Kidney (tissue), 14 donors: Measurements from ENCODE around the gene KDM4D. TPM values are rescaled to one million over a fixed set of nuclear protein-coding genes. Genes with fewer than 3 reads are reported as not detected.
"Not testable (repeated sequence)": the region's sequence is repeated elsewhere in the genome, so short reads cannot be mapped to it uniquely, and the experiment has no call there.

Source experiments
- DNase-seq, 5 donors: peaks; one replicate each; pipeline ENCODE4 v3.0.0-alpha.2; 2013 to 2020
- FAIRE-seq: peaks from 2 replicates; lab custom pipeline; 2012; peaks lifted over from hg19 to GRCh38; lab: Jason Lieb, UNC
- H3K27ac ChIP-seq, 2 donors: one replicate each; pipeline ENCODE4 v1.7.0; 2013; ENCODE audit warnings: low read depth in 2 of 2, low read length in 2 of 2, inconsistent platforms in 1 of 2
- H3K27me3 ChIP-seq: one replicate; pipeline ENCODE4 v1.7.1; 2013; ENCODE audit warnings: low read length, inconsistent platforms; ENCODE audit not compliant: control insufficient read depth, insufficient read depth
- H3K36me3 ChIP-seq, 3 donors: one replicate each; pipeline versions ENCODE4 v1.7.0 to v1.7.1; 2013; ENCODE audit warnings: low read length in 3 of 3, control low read depth in 1 of 3, inconsistent platforms in 1 of 3; ENCODE audit not compliant: insufficient read depth in 3 of 3, control insufficient read depth in 2 of 3
- H3K4me1 ChIP-seq, 3 donors: one replicate each; pipeline versions ENCODE4 v1.7.0 to v1.7.1; 2013; ENCODE audit warnings: low read length in 3 of 3, inconsistent platforms in 1 of 3, low read depth in 1 of 3; ENCODE audit not compliant: control insufficient read depth in 2 of 3, insufficient read depth in 2 of 3
- H3K4me3 ChIP-seq, 3 donors: one replicate each; pipeline versions ENCODE4 v1.7.0 to v1.8.1; 2013; ENCODE audit warnings: low read length in 3 of 3, control low read depth in 1 of 3, inconsistent platforms in 1 of 3
- H3K9ac ChIP-seq, 3 donors: one replicate each; pipeline versions ENCODE4 v1.7.0 to v1.7.1; 2013; ENCODE audit warnings: low read length in 3 of 3, control low read depth in 1 of 3, inconsistent platforms in 1 of 3
- H3K9me3 ChIP-seq, 3 donors: one replicate each; pipeline versions ENCODE4 v1.7.0 to v1.7.1; 2013; ENCODE audit warnings: low read length in 3 of 3, control low read depth in 1 of 3, inconsistent platforms in 1 of 3; ENCODE audit not compliant: control insufficient read depth in 2 of 3, insufficient read depth in 1 of 3
- intact Hi-C: fragments of 100-400 bp; cut with DNase I; formaldehyde crosslinking; loops from one replicate; pipeline ENCODE4 v1.11.1; 2022
- polyA plus RNA-seq: library from polyadenylated mRNA; stranded (reverse); fragments of 350-450 nt; fragmentation: Illumina TruSeq; extraction: RNeasy Lipid Tissue Mini Kit (QIAGEN cat#74804); gene quantifications from one replicate; pipeline ENCODE4 v1.2.3, GENCODE V29; 2014; ENCODE audit warnings: low read depth, low replicate concordance; ENCODE audit not compliant: insufficient read depth
- total RNA-seq: library from RNA; stranded (reverse); fragmentation: NEBNext Ultra II Directional; extraction: Animal tissue kit (Norgen Biotek cat#: 25700); gene quantifications from one replicate; pipeline ENCODE4 v1.2.1, GENCODE V29; 2021
- TF ChIP-seq, protein P1 (sequence below): IDR thresholded peaks from 3 replicates; pipeline ENCODE4 v1.5.1; 2012; ENCODE audit warnings: mild to moderate bottlenecking, moderate library complexity, borderline replicate concordance; ENCODE audit not compliant: insufficient read depth; ENCODE audit errors: extremely low read depth
- donor health status: control.
- donor health status: control.
- donor health status: control.
- donor health status: control.
- donor health status: control.
- donor health status: DM: yes; HTN: yes; CAD: no.
- donor health status: Normal renal cell carcinoma (clear cell type).

Gene KDM4D
- total and polyA plus RNA-seq, 2 donors from 2014 or later, result 0.54 to 0.94 TPM

DNA sequence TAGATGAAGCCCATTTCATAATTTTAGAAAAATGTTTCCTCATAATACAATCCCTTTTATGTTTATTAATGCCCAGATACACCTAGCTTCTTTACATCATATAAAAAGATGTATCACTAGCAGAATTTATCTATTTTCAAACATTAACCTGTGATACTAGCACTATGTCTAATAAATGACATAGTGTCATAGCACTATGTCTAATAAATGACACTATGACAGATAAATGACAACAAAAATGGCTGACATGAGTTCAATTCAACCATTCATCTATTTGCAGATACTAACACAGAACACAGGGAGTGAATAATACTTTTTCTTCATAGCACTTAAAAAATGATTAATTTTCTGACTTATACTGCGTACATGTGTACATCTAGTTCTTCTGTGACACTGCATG is 32.1 kb downstream of the KDM4D start:
- Histone ChIP-seq H3K4me3 (no peak overlapping the region), H3K9ac (no peak overlapping the region), H3K36me3 (no peaks in the 10 kb centered on the region), H3K4me1 (no peaks in the 10 kb centered on the region), H3K9me3 (no peaks in the 10 kb centered on the region), H3K27ac (no peak overlapping the region), H3K27me3 (no peaks in the 10 kb centered on the region)
- FAIRE-seq (no peak), DNase-seq (no peak)
- intact Hi-C loops, result no loop called here
- TF ChIP-seq, protein P1, sequence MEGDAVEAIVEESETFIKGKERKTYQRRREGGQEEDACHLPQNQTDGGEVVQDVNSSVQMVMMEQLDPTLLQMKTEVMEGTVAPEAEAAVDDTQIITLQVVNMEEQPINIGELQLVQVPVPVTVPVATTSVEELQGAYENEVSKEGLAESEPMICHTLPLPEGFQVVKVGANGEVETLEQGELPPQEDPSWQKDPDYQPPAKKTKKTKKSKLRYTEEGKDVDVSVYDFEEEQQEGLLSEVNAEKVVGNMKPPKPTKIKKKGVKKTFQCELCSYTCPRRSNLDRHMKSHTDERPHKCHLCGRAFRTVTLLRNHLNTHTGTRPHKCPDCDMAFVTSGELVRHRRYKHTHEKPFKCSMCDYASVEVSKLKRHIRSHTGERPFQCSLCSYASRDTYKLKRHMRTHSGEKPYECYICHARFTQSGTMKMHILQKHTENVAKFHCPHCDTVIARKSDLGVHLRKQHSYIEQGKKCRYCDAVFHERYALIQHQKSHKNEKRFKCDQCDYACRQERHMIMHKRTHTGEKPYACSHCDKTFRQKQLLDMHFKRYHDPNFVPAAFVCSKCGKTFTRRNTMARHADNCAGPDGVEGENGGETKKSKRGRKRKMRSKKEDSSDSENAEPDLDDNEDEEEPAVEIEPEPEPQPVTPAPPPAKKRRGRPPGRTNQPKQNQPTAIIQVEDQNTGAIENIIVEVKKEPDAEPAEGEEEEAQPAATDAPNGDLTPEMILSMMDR, result no peak

DNA sequence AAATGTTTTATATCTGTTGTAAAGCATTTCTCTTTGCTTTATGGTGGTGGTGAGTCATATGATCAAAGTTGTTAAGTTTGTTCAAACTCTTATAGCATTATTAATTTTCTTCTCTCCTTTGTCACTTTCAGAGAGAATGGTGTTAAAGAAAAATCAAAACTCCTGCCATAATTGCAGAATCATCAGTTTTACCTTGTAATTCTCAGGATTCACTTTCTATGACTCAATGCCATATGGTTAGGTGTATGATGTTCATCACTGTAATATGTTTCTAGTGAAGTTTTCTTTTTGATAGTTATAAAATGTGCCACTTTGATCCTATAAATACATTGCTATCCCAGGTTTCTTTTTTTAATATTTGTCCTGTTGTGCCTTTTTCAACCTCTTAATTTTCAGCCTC is 37.9 kb downstream of the KDM4D start:
- H3K9me3 ChIP-seq, result no peaks in the 10 kb centered on the region
- H3K4me1 ChIP-seq, result no peaks in the 10 kb centered on the region
- intact Hi-C loops, result no loop called here
- no peak for DNase-seq
- H3K27me3 ChIP-seq, result no peaks in the 10 kb centered on the region
- H3K4me3 ChIP-seq, result no peak overlapping the region
- FAIRE-seq, result no peak
- no peaks in the 10 kb centered on the region for H3K36me3 ChIP-seq
- TF ChIP-seq, protein P1, result no peak
- no peak overlapping the region for H3K9ac ChIP-seq
- H3K27ac ChIP-seq, result no peak overlapping the region

DNA sequence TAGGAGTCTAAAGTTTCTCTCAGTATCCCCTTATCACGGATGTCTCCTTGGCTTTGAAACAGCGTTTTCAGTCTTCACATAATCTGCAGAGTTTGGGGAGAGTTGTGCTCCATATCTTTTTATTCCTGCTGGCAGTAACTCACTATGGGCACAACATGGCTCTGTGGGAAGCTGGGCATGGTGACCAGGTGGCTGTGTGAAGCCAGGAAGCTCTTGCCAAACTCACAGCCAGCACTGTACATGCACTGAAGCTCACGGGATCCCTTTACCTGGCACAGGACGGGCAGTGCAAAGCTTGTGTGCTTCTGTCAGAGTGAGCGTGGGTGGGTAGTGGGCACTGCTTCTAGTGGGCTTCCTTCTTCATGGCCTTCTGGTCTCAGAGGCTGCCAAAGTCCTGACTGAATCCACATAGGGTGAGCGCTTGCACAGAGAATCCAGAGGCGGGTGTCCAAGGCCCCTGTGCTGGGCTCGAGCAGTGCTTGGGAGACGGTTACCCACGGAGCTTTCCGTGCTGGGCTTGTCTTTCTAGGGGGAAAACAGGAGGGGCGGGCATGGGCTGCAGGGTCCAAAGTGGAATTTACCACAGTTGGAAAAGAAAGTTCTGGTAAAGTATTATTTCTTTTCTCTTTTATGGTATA is 40.8 kb downstream of the KDM4D start:
- Histone ChIP-seq H3K9ac (no peak overlapping the region), H3K4me1 (no peaks in the 10 kb centered on the region), H3K27me3 (no peaks in the 10 kb centered on the region), H3K36me3 (no peaks in the 10 kb centered on the region), H3K4me3 (no peak overlapping the region), H3K27ac (no peak overlapping the region), H3K9me3 (no peaks in the 10 kb centered on the region)
- intact Hi-C loops, result no loop called here
- FAIRE-seq (no peak), DNase-seq (no peak)
- TF ChIP-seq, protein P1, result no peak

DNA sequence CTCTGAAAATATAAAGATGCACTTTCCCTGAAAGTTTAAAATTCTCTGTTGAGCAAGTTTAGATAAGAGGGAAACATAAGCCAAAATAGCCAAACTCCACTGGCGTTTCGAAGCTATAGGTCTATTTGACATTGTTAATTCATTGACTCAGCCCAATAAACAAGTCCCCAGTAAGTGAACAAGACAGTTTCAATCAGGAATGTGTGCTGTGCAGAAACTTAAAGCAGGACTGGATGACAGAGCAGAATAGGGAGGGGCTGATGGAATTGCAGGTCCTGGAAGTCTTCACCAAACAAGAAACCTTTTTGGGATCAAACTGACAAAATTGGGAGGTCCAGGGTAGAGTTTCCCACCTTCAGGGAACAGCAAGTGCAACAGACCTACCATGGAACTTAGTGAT is 42.6 kb downstream of the KDM4D start:
- Histone ChIP-seq H3K36me3 (no peaks in the 10 kb centered on the region), H3K9ac (no peak overlapping the region), H3K4me1 (no peaks in the 10 kb centered on the region), H3K27ac (no peak overlapping the region), H3K9me3 (no peaks in the 10 kb centered on the region), H3K27me3 (no peaks in the 10 kb centered on the region), H3K4me3 (no peak overlapping the region)
- FAIRE-seq (no peak), DNase-seq (no peak)
- intact Hi-C loops, result no loop called here
- TF ChIP-seq, protein P1, result no peak

DNA sequence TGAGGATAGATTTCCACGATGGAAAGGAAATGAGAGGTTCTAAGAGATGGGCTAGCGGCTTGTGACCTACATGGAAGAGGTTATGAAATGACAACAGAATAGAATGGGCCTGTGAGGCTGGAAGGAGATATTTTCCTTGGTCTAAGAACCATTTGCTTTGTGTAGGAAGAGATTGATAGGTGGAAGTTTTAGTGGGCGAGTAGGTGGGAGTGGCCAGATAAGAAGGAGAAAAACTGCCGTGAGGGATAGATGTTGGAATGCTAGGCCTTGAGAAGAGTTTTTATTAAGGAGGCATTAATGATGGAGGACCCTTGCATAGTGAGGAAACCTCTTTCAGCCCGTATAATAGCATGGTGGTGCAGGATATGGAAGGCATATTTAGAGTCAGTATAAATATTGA is 48.0 kb downstream of the KDM4D start:
- FAIRE-seq, H3K27me3 ChIP-seq, DNase-seq, H3K4me1 ChIP-seq, H3K9me3 ChIP-seq, intact Hi-C loops, H3K27ac ChIP-seq, H3K36me3 ChIP-seq, H3K4me3 ChIP-seq, H3K9ac ChIP-seq: not testable (repeated sequence)
